ENCODE results near the gene GTPBP4.
A peak's percentile ranks its signal among the peaks of the same experiment; 100 is the strongest.

GTPBP4 gene

DNA sequence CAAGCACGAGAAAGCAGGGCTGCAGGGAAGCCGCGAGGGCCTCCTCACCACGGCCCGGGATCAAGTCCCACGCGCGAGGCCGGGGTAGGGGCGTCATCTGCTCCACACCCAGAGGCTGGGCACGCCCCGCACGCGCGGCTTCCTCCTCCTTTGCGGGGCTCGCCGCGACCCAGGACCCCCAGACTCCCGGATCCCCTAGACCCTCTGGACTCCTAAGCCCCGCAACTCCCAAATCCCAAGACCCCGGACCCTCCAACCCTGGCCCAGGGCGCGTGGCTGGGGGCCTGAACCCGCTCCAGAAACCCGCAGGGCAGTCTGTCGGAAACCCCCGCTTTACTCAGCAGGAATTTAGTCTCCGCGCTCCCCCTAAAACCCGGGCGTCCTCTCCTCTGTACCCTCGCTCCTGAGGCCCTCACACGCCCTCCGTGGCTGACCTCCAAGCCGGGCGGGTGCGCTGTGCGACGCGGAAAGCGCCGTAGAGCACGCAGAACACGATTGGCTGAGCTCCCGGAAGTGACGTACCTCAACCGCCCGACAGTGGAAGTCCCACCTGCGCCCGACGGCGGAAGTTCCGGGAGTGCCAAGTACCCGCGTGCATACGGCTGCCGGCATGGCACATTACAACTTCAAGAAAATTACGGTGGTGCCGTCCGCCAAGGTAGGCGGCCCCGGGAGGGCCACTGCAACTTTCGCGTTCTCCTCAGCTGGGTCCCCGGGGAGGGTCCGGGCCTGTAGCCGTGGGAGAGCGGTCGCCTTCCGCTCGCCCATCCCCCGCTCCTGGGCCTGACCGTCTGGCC is at the start of gene GTPBP4:
GTPBP4 (plus strand) TSS at position 565 of the 797 bp plus-strand sequence; CDS start at position 611, 46 bp downstream.
- peak; percentile 95 to 97 (median 95) for DNase-seq (ENCODE audit: low read depth in 3 of 3)

DNA sequence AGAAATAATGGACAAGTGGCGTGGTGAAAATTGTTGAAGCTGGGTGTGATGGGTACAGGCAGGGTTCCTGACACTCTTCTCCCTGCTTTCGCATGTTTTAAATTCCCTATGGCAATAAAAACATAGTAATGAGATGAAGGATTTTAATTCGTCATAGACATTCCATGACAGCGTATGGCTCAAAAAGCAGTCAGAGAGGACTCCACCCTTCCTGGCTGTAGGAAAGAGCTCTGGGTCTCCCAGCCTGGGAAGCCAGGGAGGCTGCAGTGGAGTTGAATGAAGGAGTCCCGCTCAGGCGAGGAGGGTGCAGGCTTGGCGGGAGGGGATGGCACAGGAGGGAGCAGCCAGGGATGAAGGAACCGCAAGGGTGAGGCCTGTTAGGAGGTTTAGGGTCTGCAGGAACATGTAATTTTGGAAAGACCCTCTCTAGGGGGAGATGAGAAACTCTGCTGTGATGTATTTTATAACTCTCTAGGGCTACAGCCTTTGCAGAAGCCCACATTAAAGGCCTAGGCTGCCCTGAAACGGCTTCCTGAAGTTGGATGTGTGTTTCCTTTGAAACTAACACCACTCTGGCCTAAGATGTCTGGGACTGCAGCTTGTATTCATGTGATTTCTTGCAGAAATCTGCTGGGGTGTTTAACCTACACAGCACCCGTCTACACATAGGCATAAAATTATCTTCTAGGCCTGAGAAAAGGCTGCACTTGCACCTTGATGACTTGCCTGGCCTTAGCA is 49.1 kb upstream of the GTPBP4 start:
- DNase-seq (ENCODE audit: low read depth in 3 of 3) = no peak

DNA sequence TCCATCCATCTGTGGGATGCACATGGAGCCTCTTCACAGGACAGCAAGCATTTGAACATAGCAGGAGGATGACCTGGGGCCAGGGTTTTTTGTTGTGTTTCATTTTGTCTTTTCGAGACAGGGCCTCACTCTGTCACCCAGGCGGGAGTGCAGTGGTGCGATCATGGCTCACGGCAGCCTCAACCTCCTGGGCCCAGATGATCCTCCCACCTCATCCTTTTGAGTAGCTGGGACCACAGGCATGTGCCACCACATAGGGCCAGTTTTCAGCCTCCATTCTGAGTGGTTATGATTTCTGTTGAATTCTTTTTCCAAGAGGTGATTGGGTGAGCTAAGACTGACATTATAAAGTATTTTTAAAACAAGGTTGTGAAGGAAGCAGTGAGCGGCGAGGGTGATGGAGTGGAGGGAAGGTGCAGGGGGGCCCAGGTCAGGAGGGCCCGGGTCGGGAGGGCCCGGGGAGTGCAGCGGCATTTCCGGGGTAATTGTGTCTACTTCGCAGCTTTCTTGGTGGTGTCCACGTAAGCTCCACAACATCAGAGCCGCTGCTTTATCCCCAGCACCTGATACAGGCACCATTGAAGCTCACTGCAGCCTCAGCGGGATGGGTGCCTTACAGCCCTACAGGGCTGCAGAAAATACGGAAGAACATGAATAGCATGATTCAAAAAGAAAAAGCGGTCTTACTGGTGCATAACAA is 44.8 kb upstream of the GTPBP4 start:
- no peak for DNase-seq (ENCODE audit: low read depth in 3 of 3)

DNA sequence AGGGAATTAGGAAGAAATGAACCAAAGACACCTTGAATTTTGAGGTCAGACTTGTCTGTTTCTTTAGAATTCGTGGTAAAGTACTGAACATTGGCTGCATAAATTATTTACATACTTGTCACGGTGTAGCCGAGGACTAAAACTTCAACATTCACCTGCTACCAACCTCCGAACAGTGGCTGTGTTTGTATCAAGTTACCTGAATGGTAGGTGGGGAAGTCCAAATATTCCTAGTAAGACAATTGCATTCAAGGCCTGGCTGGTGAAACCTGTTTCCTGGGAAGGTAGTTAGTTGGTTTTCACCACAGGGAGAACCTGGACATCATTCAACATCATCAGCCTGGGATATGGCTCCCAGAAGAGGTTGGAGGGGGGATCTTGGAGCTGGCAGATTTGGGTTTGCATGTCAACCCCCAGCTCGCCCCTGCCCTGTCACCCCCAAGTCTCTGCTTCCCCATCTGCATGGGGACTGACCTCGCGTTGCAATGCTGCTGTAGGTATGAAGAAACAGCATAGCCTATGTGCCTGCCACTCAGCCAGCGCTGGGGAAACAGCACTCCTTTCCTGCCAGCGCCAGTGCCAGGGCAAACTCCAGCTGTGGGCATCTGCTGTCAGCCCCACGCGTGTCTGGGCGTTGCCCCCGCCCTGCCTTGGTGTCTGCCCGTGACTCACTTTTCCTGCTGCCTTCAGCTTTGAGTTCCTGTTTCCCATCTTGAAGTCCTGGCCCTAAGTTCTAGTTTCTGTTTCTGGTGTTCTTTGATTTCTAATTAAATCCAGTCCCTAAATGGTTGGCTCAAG is 44.0 kb upstream of the GTPBP4 start:
- DNase-seq (ENCODE audit: low read depth in 3 of 3) = peak in 1 of 3 experiments; percentile 24

DNA sequence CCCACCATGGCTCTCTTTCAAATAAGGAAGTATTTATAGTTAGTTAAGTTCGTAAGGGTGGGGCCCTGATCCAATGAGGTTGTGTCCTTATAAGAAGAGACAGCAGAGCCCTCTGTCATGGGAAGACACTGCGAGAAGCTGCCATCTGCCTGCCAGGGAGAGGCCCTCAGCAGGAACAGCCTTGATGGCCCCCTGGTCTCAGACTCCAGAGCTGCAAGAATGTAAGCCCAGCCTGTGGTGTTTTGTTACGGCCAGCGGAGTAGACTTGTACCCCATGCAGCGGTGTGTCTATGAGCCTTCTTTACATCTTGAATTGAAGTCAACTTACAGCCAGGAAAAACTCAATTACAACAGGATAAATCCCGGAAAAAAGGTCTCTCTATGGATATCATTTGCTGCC is 42.5 kb upstream of the GTPBP4 start:
- DNase-seq (ENCODE audit: low read depth in 3 of 3) = no peak

DNA sequence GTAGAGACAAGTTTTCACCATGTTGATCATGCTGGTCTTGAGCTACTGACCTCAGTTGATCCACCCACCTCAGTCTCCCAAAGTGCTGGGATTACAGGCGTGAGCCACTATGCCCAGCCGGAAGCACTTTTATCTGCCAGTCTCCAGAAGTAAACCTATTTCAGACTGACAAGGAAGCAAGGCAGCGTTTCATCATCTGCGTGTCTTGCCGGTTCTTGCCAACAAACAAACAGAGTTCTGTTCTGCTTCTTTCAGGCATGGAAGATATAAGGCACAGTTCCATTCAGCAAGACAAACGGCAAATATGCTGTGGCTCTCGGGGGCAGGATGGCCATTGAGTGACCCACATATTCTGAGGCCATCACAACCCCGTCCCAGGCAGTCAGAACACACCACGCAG is 41.2 kb upstream of the GTPBP4 start:
- no peak for DNase-seq (ENCODE audit: low read depth in 3 of 3)

DNA sequence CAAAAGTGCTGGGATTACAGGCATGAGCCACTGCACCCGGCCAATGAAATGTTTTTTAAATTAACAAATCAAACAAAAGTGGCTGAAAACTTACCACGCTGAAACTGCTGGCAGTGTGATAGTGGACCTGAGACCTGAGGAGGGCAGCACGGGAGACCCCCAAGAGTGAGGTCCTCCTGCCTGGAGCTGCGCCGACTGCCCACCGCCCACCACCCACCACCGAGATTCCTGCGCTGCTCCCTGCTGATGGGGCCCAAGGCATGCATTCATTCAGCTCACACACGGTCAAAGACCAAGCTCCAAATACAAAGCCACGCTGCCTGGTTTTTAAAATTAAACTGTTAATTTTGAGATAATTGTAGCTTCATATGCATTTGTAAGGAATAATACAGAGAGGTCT is 40.4 kb upstream of the GTPBP4 start:
- no peak for DNase-seq (ENCODE audit: low read depth in 3 of 3)

DNA sequence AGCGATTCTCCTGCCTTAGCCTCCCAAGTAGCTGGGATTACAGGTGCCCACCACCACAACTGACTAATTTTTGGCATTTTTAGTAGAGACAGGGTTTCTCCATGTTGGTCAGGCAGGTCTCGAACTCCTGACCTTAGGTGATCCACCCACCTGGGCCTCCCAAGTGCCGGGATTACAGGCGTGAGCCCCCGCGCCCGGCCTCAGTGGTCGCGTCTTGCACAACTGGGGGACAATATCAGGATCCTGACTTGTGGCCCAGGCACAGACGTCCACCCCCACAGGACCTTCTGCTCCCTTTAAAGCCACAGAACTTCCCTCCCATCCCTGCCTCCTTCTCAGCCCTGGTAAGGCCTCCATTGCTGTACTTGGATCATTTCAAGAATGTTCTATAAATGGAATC is 39.9 kb upstream of the GTPBP4 start:
- DNase-seq (ENCODE audit: low read depth in 3 of 3) = no peak

DNA sequence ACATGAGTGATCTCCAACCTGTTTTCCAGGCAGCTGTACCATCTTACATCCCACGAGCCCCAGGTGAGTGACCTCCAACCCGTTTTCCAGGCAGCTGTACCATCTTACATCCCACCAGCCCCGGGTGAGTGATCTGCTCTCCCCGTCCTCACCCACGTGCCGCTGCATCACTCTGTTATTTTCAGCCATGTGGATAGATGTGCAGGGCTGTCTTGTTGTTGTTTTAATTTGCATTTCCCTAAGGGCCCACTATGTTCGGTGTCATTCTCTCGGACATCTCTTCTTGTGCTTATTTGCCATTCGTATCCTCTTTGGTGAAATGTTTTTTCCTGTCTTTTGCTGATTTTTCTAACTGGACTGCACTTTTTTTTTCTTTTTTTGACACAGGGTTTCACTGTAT is 38.8 kb upstream of the GTPBP4 start:
- DNase-seq (ENCODE audit: low read depth in 3 of 3) = no peak

DNA sequence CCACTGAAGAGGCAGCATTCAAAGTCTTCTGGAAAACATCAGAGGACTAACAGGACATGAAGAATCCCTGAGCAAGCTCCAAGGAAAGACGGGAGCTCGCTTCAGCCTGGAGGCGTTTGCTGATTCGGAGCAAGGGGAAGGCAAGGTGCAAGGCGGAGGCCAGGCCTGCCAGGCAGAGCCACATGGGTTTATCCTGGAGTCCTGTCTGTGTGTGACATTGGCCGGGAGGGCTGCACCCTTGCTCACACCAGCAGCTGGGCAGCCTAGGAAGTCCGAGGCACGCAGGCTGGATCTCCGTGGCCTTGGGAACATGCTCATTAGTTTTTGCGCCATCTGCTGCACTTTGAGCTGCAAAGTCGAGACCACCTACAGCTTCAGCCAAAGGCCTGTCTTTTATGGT is 34.4 kb upstream of the GTPBP4 start:
- no peak for DNase-seq (ENCODE audit: low read depth in 3 of 3)

DNA sequence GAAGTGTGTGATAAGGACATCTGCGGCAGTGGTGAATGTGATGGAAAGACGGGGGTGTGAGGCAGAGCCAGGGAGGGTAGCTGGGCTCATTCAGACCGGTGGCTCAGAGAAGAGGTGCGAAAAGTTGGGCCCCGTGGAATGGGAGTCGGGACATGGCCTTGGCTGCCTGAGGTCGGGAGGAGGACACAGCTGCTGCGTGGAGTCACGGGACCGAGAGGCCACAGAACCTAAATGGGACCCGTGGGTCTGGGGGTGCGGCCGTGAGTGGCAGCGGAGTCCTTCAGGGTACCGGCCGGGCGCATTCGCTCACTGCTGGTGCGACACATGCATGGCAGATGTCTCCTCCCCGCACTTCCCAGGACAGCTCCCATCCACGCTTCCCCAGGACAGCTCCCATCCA is 33.8 kb upstream of the GTPBP4 start:
- no peak for DNase-seq (ENCODE audit: low read depth in 3 of 3)

DNA sequence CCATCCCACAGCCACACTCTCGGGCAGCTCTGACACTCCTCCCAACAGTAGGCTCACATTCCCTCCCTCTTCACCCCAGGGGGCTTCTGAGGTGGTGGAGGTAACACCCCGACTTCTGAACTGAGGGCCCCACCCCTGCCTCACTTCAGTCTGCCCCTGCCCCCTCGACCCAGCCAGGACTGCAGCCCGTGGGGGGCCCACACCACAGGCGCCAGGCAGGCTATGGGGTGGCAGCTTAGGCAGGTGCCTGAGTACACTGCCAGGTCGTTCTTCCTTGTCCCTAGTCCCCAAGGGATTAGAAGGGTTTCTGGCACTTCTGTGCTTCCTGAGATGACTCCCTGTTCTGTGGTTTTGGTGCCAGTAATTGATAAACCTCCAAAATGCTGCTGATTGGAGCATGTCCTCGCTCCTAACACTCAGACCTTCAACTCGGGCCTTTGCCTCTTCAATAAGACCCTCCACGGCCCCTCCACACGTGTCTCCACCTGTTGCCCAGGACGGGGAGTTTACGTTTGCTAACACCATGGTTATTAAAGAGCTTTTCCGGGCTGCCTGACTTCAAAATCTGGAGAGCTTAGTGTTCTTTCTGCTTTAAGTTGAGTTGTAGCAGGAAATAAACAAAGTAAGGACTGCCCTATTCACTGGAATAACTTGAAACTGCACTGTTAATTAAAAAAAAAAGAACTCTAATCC is 33.0 kb upstream of the GTPBP4 start:
- no peak for DNase-seq (ENCODE audit: low read depth in 3 of 3)

DNA sequence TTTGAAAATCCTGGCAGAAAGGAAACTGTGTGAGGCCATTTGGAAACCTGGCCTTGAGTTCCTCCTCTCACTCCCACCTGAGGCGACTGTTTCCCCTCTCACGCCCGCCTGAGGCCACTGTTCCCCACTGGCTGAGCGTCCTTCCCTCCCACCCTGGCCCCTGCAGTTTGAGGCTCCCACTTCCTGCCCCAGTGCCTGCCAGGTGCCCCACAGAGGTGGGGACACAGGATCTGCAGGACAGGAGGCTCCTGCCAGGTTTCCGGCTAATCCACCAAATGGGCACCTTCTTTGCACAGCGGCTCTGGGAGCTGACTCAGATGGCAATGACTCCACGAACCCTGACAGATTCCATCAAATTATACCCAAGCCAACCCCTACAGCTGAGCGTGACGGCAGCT is 32.4 kb upstream of the GTPBP4 start:
- DNase-seq (ENCODE audit: low read depth in 3 of 3) = no peak

DNA sequence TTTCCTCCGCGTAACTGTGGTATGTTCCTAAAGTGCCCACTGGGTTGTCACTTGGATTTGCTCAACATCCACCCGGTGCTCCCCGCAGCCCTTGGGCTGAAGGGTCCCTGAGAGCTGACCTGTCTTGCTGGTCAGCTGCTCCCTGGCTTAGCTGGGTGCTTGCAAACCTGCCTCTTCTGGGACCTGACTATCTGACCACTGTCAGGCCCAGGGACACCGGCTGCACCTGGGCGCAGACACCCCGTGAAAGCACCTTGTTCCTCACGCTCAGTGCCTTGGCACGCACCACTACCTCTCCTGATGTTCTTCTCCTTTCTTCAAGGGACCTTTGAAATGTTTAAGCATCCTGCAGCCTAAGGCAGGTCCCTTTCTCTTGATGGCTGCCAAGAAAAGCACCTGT is 30.1 kb upstream of the GTPBP4 start:
- DNase-seq (ENCODE audit: low read depth in 3 of 3) = no peak

DNA sequence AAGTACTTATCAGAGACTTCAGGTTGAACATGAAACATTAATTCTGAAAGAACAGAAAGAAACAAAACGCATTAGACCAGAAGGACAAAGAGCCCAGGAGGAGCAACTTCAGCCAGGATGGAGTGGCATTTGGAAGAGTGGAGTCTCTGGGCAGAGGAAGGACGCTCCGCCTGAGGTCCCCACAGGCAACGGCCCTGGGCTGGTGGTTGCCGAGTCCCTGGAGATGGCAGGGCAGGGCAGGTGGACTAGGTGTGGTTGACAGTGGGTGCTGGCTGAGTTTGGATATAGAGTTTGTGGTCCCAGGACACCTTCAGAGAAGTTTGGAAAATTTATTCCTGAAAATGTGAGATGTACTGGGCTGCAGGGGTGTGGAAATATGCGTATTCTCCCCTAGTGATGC is 29.4 kb upstream of the GTPBP4 start:
- no peak for DNase-seq (ENCODE audit: low read depth in 3 of 3)

DNA sequence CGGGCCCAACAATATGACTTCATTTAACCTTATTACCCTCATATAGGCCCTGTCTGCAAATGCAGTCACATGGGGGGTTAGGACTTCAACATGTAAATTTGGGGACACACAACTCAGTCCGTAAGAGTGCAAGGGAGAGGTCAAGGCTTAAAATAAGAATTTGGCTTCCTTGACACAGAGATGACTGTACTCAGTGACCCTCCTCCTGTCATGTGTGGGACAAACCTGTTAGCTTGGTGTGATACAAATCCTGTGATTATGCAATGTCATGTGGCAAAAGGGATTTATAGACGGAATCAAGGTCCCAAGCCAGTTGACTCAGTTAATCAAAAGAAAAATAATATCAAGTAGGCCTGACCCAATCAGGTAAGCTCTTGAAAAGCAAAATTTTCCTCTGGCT is 25.9 kb upstream of the GTPBP4 start:
- DNase-seq (ENCODE audit: low read depth in 3 of 3) = no peak

DNA sequence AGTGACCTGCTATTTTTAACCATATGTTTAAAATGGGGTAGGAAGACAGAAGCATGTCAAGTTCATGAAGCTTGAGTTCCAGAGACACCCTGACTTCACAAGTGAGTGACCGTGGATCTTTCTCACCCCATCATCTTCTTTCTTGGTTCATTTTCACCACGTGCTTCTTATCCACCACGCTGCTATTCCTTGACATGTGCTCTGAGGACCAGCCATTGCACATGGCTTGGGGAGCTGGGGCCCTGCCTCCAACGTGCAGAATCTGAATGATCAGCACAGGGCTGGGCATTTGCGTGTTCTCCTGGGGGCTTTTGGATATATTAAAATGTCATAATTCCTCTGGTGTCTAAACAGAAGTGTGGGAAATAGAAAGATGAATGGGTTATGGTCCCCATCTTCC is 25.0 kb upstream of the GTPBP4 start:
- no peak for DNase-seq (ENCODE audit: low read depth in 3 of 3)

DNA sequence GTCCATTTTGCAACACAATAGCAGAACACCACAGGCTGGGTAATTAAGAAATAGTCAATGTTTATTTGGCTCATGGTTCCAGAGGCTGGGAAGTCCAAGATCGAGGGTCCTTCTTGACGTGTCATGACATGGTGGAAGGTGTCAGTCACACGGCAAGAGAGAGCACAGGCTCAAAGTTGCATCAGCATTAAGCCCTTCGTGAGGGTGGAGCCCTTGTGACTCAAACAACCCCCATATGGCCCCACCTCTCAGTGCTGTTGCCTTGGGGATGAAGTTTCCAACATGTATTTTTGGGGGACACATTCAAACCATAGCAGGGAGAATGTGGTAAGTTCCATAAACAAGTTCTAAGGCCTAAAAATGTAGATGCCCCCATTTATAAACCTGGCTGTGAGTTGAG is 24.6 kb upstream of the GTPBP4 start:
- DNase-seq (ENCODE audit: low read depth in 3 of 3) = no peak

DNA sequence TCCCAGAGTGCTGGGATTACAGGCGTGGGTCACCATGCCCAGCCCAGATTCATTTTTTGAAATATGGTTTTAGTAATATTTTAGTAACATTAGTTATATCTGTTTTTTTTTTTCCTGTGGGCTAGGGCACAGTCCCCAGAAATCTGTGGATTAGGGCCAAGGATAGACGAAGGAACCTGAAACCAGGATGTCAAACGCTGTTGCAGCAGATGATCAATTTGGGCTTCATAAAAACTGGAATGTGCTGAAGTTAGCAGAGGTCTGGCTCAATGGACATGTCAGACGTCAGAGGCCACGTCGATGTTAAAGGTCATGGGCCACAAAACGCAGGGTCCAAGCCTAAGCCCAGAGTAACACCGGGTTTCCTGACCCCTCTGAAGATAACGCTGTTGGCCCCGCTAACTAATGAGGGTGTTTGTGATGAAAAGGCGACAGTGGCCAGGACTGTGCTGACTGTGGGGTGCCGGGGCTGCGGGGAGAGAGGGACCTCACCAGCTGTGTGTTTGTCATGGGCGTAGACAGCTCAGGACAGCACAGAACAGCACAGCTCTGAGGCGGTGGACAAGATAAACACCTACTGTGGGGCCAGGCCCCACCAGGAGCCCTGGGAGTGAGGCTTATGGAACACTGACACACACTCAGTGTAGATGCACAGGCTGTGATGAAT is 23.8 kb upstream of the GTPBP4 start:
- no peak for DNase-seq (ENCODE audit: low read depth in 3 of 3)

DNA sequence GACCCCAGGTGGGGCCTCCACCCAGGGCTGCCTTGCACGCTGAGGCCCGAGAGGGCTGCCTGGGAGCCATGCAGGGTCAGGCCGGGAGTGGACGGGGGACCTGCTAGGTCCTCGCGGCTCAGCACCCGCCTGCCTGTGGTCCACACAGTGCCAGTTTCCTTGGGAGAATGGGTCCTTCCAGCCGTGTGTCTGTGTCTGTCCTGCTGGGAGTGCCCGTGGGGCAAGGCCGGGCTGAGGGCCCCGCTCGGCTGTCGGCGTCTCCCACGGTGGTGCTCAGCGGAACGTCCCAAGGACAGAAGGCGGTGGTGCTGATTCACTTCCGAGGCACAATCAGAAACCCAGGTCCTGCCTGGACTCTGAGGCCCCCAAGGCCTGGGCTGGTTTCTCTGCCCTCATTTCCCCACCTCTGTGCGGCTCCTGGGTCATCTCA is 23.2 kb upstream of the GTPBP4 start:
- no peak for DNase-seq (ENCODE audit: low read depth in 3 of 3)

All from stimulated activated CD4-positive, alpha-beta T cell treated with anti-CD3 and anti-CD28 coated beads, TNF-alpha, amount 100 ng/mL, for 24 hours (primary cell).